GM21390 (cell line): ENCODE results near the gene DQX1.
"Not testable (repeated sequence)": the region's sequence is repeated elsewhere in the genome, so short reads cannot be mapped to it uniquely, and the experiment has no call there.

ENCODE experiments used
- ATAC-seq: cut with Tn5 transposase; IDR thresholded peaks from one replicate; pipeline ENCODE4 v1.9.1; 2021; ENCODE audit not compliant: unreplicated experiment

The DQX1 gene

DNA sequence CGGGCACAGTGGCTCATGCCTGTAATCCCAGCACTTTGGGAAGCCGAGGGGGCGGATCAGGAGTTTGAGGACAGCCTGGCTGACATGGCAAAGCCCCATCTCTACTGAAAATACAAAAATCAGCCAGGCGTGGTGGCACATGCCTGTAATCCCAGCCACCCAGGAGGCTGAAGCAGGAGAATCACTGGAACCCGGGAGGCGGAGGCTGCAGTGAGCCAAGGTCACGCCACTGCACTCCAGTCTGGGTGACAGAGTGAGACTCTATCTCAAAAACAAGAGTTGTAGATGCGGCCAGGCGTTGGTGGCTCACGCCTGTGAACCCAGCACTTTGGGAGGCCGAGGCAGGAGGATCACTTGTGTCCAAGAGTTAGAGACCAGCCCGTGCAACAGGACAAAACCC, 55.3 kb downstream of the DQX1 start:
- not testable (repeated sequence) for ATAC-seq
